CD4-positive, CD25-positive, alpha-beta regulatory T cell (primary cell): ENCODE results near the gene TLE3. TPM values are rescaled to one million over a fixed set of nuclear protein-coding genes. Genes with fewer than 3 reads are reported as not detected.

Source experiments
- ATAC-seq, 2 donors: fragments of 150-1000 bp; cut with Tn5 transposase; one replicate each; pipeline ENCODE4 v1.10.0; 2021; ENCODE audit warnings: low read depth in 2 of 2, moderate number of reproducible peaks in 2 of 2, moderate library complexity in 1 of 2
- DNase-seq, 3 donors: peaks; one replicate each; pipeline versions ENCODE4 v3.0.0 to v3.0.0-alpha.2; 2012 to 2022; ENCODE audit warnings: mixed read lengths in 1 of 3
- H3K27ac ChIP-seq: one replicate; pipeline ENCODE4 v1.7.0; 2013; ENCODE audit warnings: mild to moderate bottlenecking, low read length; ENCODE audit not compliant: insufficient read depth, poor library complexity, severe bottlenecking
- H3K27me3 ChIP-seq: one replicate; pipeline ENCODE4 v1.7.0; 2013; ENCODE audit warnings: low read length; ENCODE audit not compliant: control insufficient read depth, insufficient read depth
- H3K36me3 ChIP-seq: one replicate; pipeline ENCODE4 v1.7.0; 2013; ENCODE audit warnings: mild to moderate bottlenecking, low read length, moderate library complexity; ENCODE audit not compliant: control insufficient read depth, insufficient read depth
- H3K4me1 ChIP-seq: 2 replicates; pipeline ENCODE4 v1.7.0; 2013; ENCODE audit warnings: mild to moderate bottlenecking, low read length; ENCODE audit not compliant: insufficient read depth, control insufficient read depth, poor library complexity, severe bottlenecking
- H3K4me3 ChIP-seq: one replicate; pipeline ENCODE4 v1.7.0; 2013; ENCODE audit warnings: low read depth, mild to moderate bottlenecking, low read length, moderate library complexity
- H3K9me3 ChIP-seq, 2 experiments: 1 replicate in 1 of 2; 2 replicates in 1 of 2; pipeline ENCODE4 v1.7.0; 2013; ENCODE audit warnings: low read length in 2 of 2, mild to moderate bottlenecking in 1 of 2, moderate library complexity in 1 of 2; ENCODE audit not compliant: control insufficient read depth in 2 of 2
- H3K27ac Mint-ChIP-seq, 3 donors: one replicate each; pipeline ENCODE4 v1.8.0; 2020 to 2022; ENCODE audit warnings: mild to moderate bottlenecking in 3 of 3, mixed read lengths in 3 of 3, moderate library complexity in 2 of 3
- H3K27me3 Mint-ChIP-seq: one replicate; pipeline ENCODE4 v1.8.0; 2022; ENCODE audit warnings: mild to moderate bottlenecking, mixed read lengths
- H3K36me3 Mint-ChIP-seq: one replicate; pipeline ENCODE4 v1.8.0; 2020; ENCODE audit warnings: mixed read lengths
- H3K4me1 Mint-ChIP-seq, 4 donors: one replicate each; pipeline ENCODE4 v1.8.0; 2020 to 2022; ENCODE audit warnings: mixed read lengths in 4 of 4, mild to moderate bottlenecking in 1 of 4
- H3K4me3 Mint-ChIP-seq, 4 donors: one replicate each; pipeline ENCODE4 v1.8.0; 2020 to 2022; ENCODE audit warnings: mild to moderate bottlenecking in 4 of 4, mixed read lengths in 4 of 4, moderate library complexity in 3 of 4
- H3K9me3 Mint-ChIP-seq, 7 donors: one replicate each; pipeline ENCODE4 v1.8.0; 2020 to 2022; ENCODE audit warnings: mixed read lengths in 7 of 7, mild to moderate bottlenecking in 3 of 7, moderate library complexity in 2 of 7
- polyA plus RNA-seq, 4 donors: library from polyadenylated mRNA; unstranded; fragments of 300-500 nt; fragmentation: Illumina TruSeq; gene quantifications; one replicate each; pipeline ENCODE4 v1.2.3, GENCODE V29; 2021
- total RNA-seq: library from RNA; stranded (reverse); gene quantifications from one replicate; pipeline ENCODE4 v1.2.3, GENCODE V29; 2022

The TLE3 gene
- total and polyA plus RNA-seq, 5 donors from 2014 or later = 8.4 to 115 (median 12.7) TPM

GRCh38 chr15:70045045-70045444 lies 52.7 kb downstream of the TLE3 start:
- ATAC-seq = no peak
- H3K4me3 Mint-ChIP-seq = no peak overlapping the region
- H3K9me3 Mint-ChIP-seq = no peaks in the 10 kb centered on the region

GRCh38 chr15:70044168-70044567 lies 53.5 kb downstream of the TLE3 start:
- H3K27me3 ChIP-seq = no peaks in the 10 kb centered on the region
- no peak overlapping the region for H3K27ac Mint-ChIP-seq
- peaks cover 18% of the 10 kb centered on the region for H3K36me3 Mint-ChIP-seq
- DNase-seq = no peak
- no peak overlapping the region for H3K27ac ChIP-seq
- peaks cover 10% of the 10 kb centered on the region for H3K36me3 ChIP-seq
- no peak overlapping the region for H3K4me3 ChIP-seq
- no peak for ATAC-seq
- no peaks in the 10 kb centered on the region for H3K9me3 ChIP-seq
- H3K27me3 Mint-ChIP-seq = no peaks in the 10 kb centered on the region
- H3K4me1 Mint-ChIP-seq = peaks cover 0 to 2% (median 0%) of the 10 kb centered on the region in 4 donors
- no peaks in the 10 kb centered on the region for H3K9me3 Mint-ChIP-seq
- H3K4me1 ChIP-seq = no peaks in the 10 kb centered on the region
- no peak overlapping the region for H3K4me3 Mint-ChIP-seq

More at GRCh38 chr15:70045045-70045444, 52.7 kb downstream of the TLE3 start:
- Histone ChIP-seq H3K4me3 (no peak overlapping the region), H3K4me1 (no peaks in the 10 kb centered on the region), H3K27ac (no peak overlapping the region), H3K27me3 (no peaks in the 10 kb centered on the region), H3K9me3 (no peaks in the 10 kb centered on the region), H3K36me3 (peaks cover 18% of the 10 kb centered on the region)
- DNase-seq = no peak
- peaks cover 26% of the 10 kb centered on the region for H3K36me3 Mint-ChIP-seq
- no peaks in the 10 kb centered on the region for H3K27me3 Mint-ChIP-seq
- no peak overlapping the region for H3K27ac Mint-ChIP-seq
- H3K4me1 Mint-ChIP-seq = peaks cover 0 to 2% (median 0%) of the 10 kb centered on the region in 4 donors

- Histone ChIP-seq H3K9me3 (no peaks in the 10 kb centered on the region), H3K36me3 (peaks cover 7% of the 10 kb centered on the region), H3K4me1 (no peaks in the 10 kb centered on the region), H3K27me3 (no peaks in the 10 kb centered on the region), H3K27ac (no peak overlapping the region), H3K4me3 (no peak overlapping the region)
- H3K27me3 Mint-ChIP-seq = peaks cover under 1% of the 10 kb centered on the region
- no peak for DNase-seq
- H3K4me1 Mint-ChIP-seq = peaks cover 0 to 2% (median 0%) of the 10 kb centered on the region in 4 donors
- H3K4me3 Mint-ChIP-seq = no peak overlapping the region
- no peak for ATAC-seq
- no peak overlapping the region for H3K27ac Mint-ChIP-seq
- H3K36me3 Mint-ChIP-seq = peaks cover 14% of the 10 kb centered on the region
- no peaks in the 10 kb centered on the region for H3K9me3 Mint-ChIP-seq
These were observed 54.1 kb downstream of the TLE3 start for GRCh38 chr15:70043590-70043989.

GRCh38 chr15:70042553-70043214 lies 55.0 kb downstream of the TLE3 start:
- Histone ChIP-seq H3K4me3 (no peak overlapping the region), H3K27ac (no peak overlapping the region), H3K36me3 (peaks cover 5% of the 10 kb centered on the region), H3K27me3 (peaks cover 2% of the 10 kb centered on the region), H3K9me3 (no peaks in the 10 kb centered on the region), H3K4me1 (no peaks in the 10 kb centered on the region)
- Mint-ChIP-seq H3K9me3 (no peaks in the 10 kb centered on the region), H3K36me3 (peaks cover 14% of the 10 kb centered on the region), H3K27ac (no peak overlapping the region), H3K27me3 (peaks cover 4% of the 10 kb centered on the region), H3K4me1 (peaks cover 0 to 2% (median 0%) of the 10 kb centered on the region in 4 donors), H3K4me3 (no peak overlapping the region)
- DNase-seq (no peak), ATAC-seq (no peak)

GRCh38 chr15:70039917-70040316 lies 57.8 kb downstream of the TLE3 start:
- no peak overlapping the region for H3K27ac ChIP-seq
- H3K4me3 Mint-ChIP-seq = no peak overlapping the region
- no peaks in the 10 kb centered on the region for H3K36me3 ChIP-seq
- peaks cover 2% of the 10 kb centered on the region for H3K27me3 ChIP-seq
- H3K4me1 ChIP-seq = no peaks in the 10 kb centered on the region
- no peak for DNase-seq
- peaks cover 0 to 2% (median 0%) of the 10 kb centered on the region in 4 donors for H3K4me1 Mint-ChIP-seq
- peaks cover 14% of the 10 kb centered on the region for H3K36me3 Mint-ChIP-seq
- H3K4me3 ChIP-seq = no peak overlapping the region
- no peaks in the 10 kb centered on the region for H3K9me3 ChIP-seq
- H3K27me3 Mint-ChIP-seq = peaks cover 9% of the 10 kb centered on the region
- no peak for ATAC-seq
- no peaks in the 10 kb centered on the region for H3K9me3 Mint-ChIP-seq
- no peak overlapping the region for H3K27ac Mint-ChIP-seq

GRCh38 chr15:70038730-70039392 lies 58.9 kb downstream of the TLE3 start:
- Mint-ChIP-seq H3K27me3 (peaks cover 13% of the 10 kb centered on the region), H3K27ac (no peak overlapping the region), H3K9me3 (no peaks in the 10 kb centered on the region), H3K36me3 (peaks cover 8% of the 10 kb centered on the region), H3K4me3 (peak overlapping the region in 1 of 4 donors; percentile 48), H3K4me1 (peaks cover 0 to 2% (median 0%) of the 10 kb centered on the region in 4 donors)
- Histone ChIP-seq H3K4me3 (no peak overlapping the region), H3K4me1 (no peaks in the 10 kb centered on the region), H3K27ac (no peak overlapping the region), H3K9me3 (no peaks in the 10 kb centered on the region), H3K36me3 (no peaks in the 10 kb centered on the region), H3K27me3 (peaks cover 2% of the 10 kb centered on the region)
- ATAC-seq = no peak
- DNase-seq = no peak

- no peaks in the 10 kb centered on the region for H3K9me3 Mint-ChIP-seq
- no peak overlapping the region for H3K4me3 ChIP-seq
- H3K27ac ChIP-seq = no peak overlapping the region
- peaks cover 2% of the 10 kb centered on the region for H3K27me3 ChIP-seq
- no peaks in the 10 kb centered on the region for H3K36me3 Mint-ChIP-seq
- H3K27me3 Mint-ChIP-seq = peaks cover 13% of the 10 kb centered on the region
- H3K9me3 ChIP-seq = no peaks in the 10 kb centered on the region
- H3K36me3 ChIP-seq = no peaks in the 10 kb centered on the region
- H3K4me3 Mint-ChIP-seq = no peak overlapping the region
- H3K4me1 Mint-ChIP-seq = no peaks in the 10 kb centered on the region
- H3K27ac Mint-ChIP-seq = no peak overlapping the region
- H3K4me1 ChIP-seq = no peaks in the 10 kb centered on the region
- ATAC-seq = no peak
- no peak for DNase-seq
These were observed 60.5 kb downstream of the TLE3 start for GRCh38 chr15:70037292-70037640.
